Right atrium auricular region (tissue), 2 donors: ENCODE data around the gene KLHDC9. TPM values are rescaled to one million over a fixed set of nuclear protein-coding genes. Genes with fewer than 3 reads are reported as not detected.
"Not testable (repeated sequence)": the region's sequence is repeated elsewhere in the genome, so short reads cannot be mapped to it uniquely, and the experiment has no call there.

Experiments used
- DNase-seq: peaks from one replicate; pipeline ENCODE4 v3.0.0-alpha.2; 2019; ENCODE audit warnings: low spot score
- H3K27ac ChIP-seq, 2 donors: fragments of 200-600 bp; sonication (generic); 1 replicate in 1 of 2; 2 replicates in 1 of 2; pipeline ENCODE4 v1.5.1; 2016 to 2019
- H3K27me3 ChIP-seq, 2 donors: fragments of 200-600 bp; sonication (generic); one replicate each; pipeline versions ENCODE4 v1.5.1 to v1.6.0; 2017 to 2019
- H3K36me3 ChIP-seq: fragments of 200-600 bp; sonication (generic); one replicate; pipeline ENCODE4 v1.5.1; 2016
- H3K4me1 ChIP-seq, 2 donors: fragments of 200-600 bp; sonication (generic); one replicate each; pipeline versions ENCODE4 v1.5.1 to v1.6.0; 2017 to 2019
- H3K4me3 ChIP-seq, 2 donors: fragments of 200-600 bp; sonication (generic); 1 replicate in 1 of 2; 2 replicates in 1 of 2; pipeline ENCODE4 v1.5.1; 2017 to 2019; ENCODE audit warnings: mild to moderate bottlenecking in 1 of 2, moderate library complexity in 1 of 2
- H3K9me3 ChIP-seq, 2 donors: fragments of 200-600 bp; sonication (generic); one replicate each; pipeline ENCODE4 v1.5.1; 2019
- CTCF ChIP-seq, 2 donors: fragments of 200-600 bp; sonication (generic); IDR thresholded peaks; one replicate each; pipeline ENCODE4 v1.5.1; 2019; ENCODE audit warnings: antibody characterized with exemption in 2 of 2
- total RNA-seq, 2 donors: library from RNA; depleted of rRNA; stranded (reverse); fragments of >200 nt; gene quantifications; one replicate each; pipeline ENCODE4 v1.1.0, GENCODE V29; 2016

Gene KLHDC9
- total RNA-seq, 2 donors from 2014 or later = 2.9 to 7.8 TPM

- Histone ChIP-seq H3K36me3 (no peaks in the 10 kb centered on the region), H3K4me3 (no peak overlapping the region), H3K9me3 (no peaks in the 10 kb centered on the region), H3K4me1 (no peaks in the 10 kb centered on the region), H3K27me3 (no peaks in the 10 kb centered on the region), H3K27ac (no peak overlapping the region)
- DNase-seq = no peak
- no peak for TF ChIP-seq CTCF (IDR thresholded peaks at IDR 0.05)
Measured at GRCh38 chr1:161054805-161055204, 43.4 kb upstream of the KLHDC9 start.

- TF ChIP-seq CTCF (IDR thresholded peaks at IDR 0.05) = no peak
- Histone ChIP-seq H3K36me3 (no peaks in the 10 kb centered on the region), H3K4me1 (no peaks in the 10 kb centered on the region), H3K27me3 (no peaks in the 10 kb centered on the region), H3K9me3 (no peaks in the 10 kb centered on the region), H3K4me3 (no peak overlapping the region), H3K27ac (no peak overlapping the region)
- no peak for DNase-seq
Measured at GRCh38 chr1:161059293-161059692, 38.9 kb upstream of the KLHDC9 start.

GRCh38 chr1:161061419-161061818 lies 36.7 kb upstream of the KLHDC9 start:
- Histone ChIP-seq H3K9me3 (no peaks in the 10 kb centered on the region), H3K27me3 (no peaks in the 10 kb centered on the region), H3K36me3 (no peaks in the 10 kb centered on the region), H3K4me3 (no peak overlapping the region), H3K27ac (no peak overlapping the region), H3K4me1 (no peaks in the 10 kb centered on the region)
- TF ChIP-seq CTCF (IDR thresholded peaks at IDR 0.05) = no peak
- DNase-seq = no peak

DNA sequence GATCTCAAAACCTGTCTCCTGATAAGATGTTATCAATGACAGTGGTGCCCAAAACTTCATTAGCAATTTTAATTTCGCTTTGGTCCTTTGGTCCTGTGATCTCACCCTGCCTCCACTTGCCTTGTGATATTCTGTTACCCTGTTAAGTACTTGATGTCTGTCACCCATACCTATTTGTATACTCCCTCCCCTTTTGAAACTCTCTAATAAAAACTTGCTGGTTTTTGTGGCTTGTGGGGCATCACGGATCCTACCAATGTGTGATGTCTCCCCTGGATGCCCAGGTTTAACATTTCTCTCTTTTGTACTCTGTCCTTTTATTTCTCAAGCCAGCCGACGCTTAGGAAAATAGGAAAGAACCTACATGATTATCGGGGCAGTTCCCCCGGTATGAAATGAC lies 34.2 kb upstream of the KLHDC9 start:
- not testable (repeated sequence) for H3K9me3 ChIP-seq, H3K4me3 ChIP-seq, DNase-seq, H3K27me3 ChIP-seq, H3K36me3 ChIP-seq, H3K4me1 ChIP-seq, H3K27ac ChIP-seq

DNA sequence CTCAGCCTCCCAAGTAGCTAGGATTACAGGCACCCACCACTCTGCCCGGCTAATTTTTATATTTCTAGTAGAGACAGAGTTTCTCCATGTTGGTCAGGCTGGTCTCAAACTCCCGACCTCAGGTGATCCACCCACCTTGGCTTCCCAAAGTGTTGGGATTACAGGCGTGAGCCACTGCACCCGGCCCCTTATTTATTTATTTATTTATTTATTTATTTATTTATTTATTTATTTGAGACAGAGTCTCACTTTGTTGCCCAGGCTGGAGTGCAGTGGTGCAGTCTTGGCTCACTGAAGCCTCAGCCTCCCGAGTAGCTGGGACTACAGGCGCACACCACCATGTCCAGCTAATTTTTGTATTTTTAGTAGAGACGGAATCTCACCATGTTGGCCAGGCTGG lies 32.5 kb upstream of the KLHDC9 start:
- H3K9me3 ChIP-seq, H3K4me1 ChIP-seq, H3K27me3 ChIP-seq, H3K27ac ChIP-seq, H3K4me3 ChIP-seq, DNase-seq, H3K36me3 ChIP-seq: not testable (repeated sequence)

DNA sequence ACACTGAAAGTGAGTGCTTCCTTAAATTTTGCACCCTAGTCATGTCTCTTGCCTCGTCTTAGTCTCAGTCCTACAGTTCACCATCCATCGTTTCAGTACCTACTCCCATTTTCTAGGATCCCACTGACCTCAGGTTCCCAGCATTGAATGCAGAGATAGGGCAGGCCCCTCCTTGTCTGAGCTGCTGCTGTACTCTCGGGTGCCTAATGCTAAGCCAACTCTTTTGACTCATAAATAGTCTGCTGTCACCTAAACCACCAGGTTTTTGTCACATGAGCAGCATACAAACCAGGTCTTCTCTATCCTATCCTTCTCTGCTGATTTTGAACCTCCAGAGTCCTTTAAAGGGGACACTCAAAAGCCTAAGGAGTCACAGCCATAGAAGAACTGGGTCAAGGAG lies 31.5 kb upstream of the KLHDC9 start:
- no peak for DNase-seq
- Histone ChIP-seq H3K9me3 (no peaks in the 10 kb centered on the region), H3K4me1 (no peaks in the 10 kb centered on the region), H3K4me3 (no peak overlapping the region), H3K27ac (no peak overlapping the region), H3K36me3 (no peaks in the 10 kb centered on the region), H3K27me3 (no peaks in the 10 kb centered on the region)
- TF ChIP-seq CTCF (IDR thresholded peaks at IDR 0.05) = no peak

DNA sequence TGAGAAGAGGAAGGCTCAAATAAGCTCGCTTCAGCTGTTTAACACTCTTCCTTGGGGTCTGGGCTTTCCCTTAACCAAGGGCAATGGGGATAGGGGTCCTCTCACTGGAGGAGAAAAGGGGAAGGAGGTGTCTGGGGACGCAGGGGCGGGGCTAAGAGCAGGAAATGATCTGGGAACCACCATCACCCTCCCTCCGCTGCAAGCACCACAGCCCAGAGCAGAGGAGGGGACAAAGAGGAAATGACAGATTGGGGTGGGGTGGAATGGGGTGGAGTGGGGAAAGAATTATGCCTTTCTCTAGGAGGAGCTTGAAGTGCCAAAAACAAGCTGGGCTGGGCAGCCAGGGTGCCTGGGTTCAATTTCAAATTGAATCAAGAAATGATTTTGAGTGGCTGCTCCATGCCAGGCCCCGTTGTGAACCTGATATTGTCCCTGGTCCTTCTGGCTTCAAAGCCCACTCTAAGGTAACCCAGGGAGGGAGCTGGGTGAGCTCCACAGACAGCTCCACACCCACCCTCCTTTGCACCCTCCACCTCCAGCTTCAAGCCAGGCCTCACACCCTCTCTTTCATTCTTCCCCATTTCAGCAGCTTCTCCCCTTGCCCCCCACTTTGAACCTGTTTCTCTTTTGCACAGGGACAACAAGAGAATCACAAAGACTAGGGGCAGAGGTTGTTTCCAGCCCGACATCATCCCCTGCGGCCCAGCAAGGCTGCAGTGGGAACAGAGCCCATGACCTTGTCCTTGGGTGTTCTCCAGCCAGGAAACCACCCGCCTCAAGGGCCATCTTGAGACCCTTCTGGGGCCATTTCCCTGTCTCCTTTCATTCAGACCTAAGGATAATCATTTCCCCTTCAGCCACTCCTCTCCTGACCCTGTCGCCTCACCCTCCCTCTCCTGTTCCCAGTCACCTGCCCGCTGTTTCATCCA lies 29.6 kb upstream of the KLHDC9 start:
- H3K4me1 ChIP-seq = no peaks in the 10 kb centered on the region
- DNase-seq = peak; percentile 68
- H3K27ac ChIP-seq = peak overlapping the region; percentile 30 to 35
- no peaks in the 10 kb centered on the region for H3K36me3 ChIP-seq
- H3K27me3 ChIP-seq = no peaks in the 10 kb centered on the region
- peak overlapping the region; percentile 10 to 37 for H3K4me3 ChIP-seq
- no peaks in the 10 kb centered on the region for H3K9me3 ChIP-seq
- TF ChIP-seq CTCF (IDR thresholded peaks at IDR 0.05) = no peak
